Measurements from ENCODE around the gene HIC1.

The HIC1 gene

DNA sequence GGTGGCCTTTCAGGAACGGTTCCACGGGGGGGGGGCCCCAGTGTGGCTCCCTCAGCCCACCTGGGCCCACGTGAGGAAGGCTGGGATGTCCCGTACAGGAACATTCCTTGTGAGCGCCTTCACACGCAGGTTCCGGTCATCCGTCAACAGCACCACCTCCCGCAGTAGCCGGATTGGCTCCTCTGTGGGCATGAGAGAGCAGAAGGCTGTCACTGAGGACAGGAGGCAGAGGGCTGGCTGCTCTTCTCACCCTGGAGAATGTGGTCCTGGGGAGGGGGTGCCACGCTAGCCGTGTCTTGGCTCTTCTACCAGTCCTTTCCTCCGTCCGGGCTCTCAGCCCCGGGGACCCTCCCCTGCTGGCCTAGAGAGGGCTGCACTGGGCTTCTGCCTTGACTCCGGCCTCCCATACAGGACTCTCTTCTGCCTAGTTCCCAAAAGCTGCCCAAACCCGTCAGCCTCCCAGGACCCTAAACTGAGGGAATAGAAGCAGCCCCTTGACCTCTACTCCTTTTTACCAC is 6.6 kb downstream of the HIC1 start:
- no peak for DNase-seq

DNA sequence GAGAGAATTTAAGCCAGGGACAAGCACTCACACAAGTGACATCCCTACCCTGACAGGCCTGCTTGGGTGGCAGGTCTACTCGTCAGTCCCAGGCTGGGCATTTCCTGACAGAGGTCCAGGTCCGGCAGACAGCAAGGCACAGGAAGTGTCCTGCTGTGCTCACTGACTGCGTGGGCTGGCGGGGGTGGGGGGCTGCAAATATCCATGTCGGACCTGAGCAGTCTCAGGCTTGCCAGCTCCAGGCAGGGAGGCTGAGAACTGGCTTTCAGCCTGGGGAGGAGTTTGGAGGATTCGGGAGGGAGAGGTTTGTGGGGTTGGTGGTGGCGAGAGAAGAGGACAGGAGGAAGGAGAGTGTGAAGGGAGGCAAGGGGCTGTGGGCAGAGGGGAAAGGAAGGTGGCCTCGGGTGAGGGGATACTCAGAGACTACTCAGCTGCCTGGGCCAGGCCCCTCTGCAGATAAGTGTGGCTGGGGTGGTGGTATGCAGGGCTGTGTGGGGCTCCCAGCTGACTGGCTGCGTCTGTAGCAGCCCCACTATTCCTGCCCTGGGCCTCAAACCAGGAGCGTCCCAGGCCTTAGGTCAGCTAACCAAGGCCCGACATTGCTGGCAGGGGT is 7.8 kb downstream of the HIC1 start:
- no peak for DNase-seq

DNA sequence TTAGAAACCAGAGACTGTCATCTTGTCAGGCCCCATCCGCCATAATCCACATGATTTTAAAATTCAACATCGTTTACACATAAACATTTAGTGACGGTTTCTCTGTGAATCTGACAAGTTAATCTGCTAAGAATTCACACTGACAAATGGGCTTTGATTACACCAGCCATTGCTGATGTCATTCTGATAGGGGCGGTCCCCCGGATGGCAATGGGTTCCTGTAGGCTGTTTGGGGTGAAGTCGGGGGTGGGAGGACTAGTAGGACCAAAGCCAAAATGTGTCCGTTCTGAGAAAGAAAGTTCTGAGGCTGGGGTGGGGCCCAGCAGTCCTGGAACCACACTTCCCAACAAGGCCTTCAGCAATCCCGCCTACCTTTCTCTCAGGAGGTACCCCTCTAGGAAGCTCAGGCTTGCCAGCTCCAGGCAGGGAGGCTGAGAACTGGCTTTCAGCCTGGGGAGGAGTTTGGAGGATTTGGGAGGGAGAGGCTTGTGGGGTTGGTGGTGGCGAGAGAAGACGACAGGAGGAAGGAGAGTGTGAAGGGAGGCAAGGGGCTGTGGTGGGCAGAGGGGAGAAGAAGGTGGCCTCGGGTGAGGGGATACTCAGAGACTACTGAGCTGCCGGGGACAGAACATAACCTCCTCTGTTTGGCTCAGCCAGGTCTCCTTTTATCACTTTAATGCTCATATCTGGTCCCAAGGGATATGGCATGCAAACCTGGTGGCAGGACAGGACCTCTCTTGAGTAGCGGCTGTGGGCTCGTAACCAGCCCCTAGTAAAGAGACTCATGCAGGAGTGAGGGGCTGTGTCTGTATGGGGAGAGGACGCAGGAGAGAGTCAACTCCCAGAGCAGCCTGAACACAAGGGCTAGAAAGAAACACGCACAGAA is 8.6 kb downstream of the HIC1 start:
- DNase-seq = no peak

DNA sequence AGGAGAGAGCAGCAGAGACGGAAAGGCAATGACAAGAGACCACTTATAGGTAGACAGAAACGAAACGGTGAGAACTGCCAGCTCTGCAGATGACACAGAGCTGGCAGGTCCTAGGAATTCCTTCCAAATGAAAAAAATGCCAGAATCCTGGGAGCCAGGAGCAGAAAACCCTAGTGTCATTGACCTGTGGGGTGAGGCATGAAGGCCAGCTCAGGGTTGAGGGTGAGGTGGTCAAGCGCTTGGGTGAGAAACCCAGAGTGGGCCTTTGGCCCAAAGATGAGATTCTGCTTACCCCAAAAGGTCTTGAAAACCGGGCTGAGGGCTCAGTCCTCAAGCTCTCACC is 9.2 kb downstream of the HIC1 start:
- no peak for DNase-seq

DNA sequence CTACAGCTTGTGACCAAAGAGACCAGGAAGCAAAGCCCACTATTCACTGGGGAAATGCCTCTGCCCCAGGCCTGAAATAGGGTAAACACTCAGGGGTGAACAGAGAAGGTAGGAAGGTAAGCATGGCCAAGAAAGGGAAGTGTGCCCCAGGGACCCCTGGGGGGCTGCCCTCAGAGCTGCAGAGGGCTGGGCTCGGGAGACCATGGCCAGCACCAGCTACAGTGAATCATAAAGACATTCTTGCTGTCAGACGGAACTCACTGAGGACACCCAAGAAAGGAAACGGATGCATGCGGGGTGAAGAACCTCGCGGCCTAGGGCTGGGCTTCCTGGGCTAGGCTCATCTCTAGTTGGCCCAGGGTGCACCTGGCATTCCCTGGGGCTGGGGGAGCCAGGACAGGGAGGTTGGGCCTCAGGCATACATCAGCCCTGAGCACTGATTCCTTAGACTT is 9.6 kb downstream of the HIC1 start:
- no peak for DNase-seq

GRCh38 chr17:2064980-2065785 is 10.3 kb downstream of the HIC1 start:
- peak; percentile 46 for DNase-seq

DNA sequence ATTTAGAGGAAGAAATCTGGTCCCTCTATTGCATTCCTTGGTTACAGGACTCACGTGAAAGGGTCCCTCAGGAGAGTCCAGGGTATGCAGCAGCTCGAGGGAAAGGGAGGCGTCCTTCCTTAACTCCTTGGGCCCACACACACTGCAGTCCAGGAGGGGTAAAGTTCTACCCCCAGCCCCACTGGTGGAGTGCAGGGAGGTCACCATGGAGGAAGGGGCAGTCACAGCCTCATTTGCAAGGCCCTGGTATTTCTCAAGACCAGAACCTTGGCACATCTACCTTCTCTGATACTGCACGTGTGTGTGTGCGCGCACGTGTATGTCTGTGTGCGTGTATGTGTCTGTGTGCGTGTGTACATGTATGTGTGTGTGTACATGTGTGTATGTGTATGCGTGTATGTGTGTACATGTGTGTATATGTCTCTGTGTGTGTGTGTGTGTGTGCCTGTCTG is 11.1 kb downstream of the HIC1 start:
- no peak for DNase-seq

GRCh38 chr17:2067048-2067561 is 12.2 kb downstream of the HIC1 start:
- no peak for DNase-seq

DNA sequence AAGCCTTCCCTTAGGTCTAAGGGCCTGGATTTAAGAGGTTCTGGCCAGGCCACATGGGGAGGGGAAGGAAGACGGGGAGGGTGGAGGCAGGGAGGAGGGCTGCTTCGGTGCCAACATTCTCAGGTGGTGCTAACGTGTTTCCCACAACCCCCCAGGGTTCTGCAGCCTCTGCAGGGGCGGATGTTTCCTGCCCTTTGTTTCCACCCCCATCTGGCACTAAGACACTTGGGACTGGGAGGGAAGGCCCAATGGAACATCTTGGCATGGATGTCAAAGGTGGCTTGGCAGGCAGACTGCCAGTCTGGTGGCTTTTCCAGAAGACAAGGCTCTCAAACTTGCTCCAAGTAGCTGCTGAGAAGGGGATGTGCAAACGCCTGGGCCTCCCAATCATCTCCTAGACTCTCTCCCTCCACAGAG is 12.7 kb downstream of the HIC1 start:
- DNase-seq = no peak

GRCh38 chr17:2068031-2068518 is 13.2 kb downstream of the HIC1 start:
- DNase-seq = no peak

- DNase-seq = no peak
Measured at GRCh38 chr17:2068519-2069051, 13.7 kb downstream of the HIC1 start.

- DNase-seq = no peak
Measured at GRCh38 chr17:2070241-2071023, 15.5 kb downstream of the HIC1 start.

GRCh38 chr17:2071024-2071385 is 16.1 kb downstream of the HIC1 start:
- DNase-seq = no peak

DNA sequence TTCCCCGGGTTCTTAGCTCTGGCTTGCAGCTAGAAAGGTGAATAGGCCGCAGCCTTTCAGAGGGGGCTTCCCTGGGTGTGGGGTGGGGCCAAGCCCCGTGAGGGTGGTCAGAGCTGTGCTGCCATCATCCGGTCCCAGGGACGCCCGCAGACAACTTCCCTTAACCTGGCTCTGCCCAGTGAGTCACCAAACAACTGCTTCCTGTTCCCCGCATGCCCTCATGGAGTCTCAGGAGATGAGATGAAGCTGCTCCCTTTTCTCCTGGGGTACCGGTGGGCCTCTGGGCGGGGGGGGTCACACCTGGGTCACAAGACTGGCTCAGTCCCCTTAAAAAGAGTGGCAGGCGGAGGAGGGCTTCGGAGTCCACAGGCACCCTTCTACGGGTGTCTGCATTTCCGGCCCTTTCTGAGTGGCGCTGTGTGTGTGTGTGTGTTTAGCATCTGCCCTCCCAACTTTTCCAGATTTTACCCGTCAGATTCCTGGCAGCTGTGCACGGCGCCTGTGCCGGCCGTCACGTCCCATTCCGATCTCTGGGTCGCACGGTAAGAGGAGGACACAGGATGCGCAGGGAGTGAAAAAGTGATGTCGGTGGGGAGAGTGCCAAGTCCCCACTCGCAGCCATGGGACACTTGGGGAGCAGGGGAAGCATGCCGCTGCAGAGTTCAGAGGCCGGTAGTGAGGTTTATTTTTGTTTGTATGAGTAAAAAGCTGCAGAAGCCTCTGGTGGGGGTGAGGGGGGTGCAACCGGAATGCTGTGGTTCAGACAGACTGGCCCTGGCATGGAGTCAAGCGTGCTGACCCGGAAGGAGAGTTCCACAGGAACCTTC is 16.8 kb downstream of the HIC1 start:
- no peak for DNase-seq

DNA sequence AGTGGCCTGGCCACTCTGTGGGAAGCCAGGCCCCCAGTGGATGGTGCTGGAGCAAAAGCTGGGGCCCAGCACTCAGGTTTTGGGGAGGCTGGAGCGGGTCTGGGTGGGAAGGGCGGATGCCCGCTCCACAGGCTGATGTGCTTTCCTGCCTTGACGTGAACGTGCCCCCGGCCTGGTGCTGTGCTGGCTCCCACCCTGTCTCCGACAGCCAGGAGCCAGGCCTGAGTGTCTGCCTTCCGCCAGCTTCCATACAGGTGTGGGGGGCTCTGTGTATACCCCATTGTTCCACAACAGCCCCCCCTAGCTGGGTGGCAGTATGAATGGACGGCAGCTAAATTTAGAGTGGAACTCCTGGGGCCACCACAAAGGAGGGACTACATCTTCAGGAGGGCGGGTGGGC is 20.0 kb downstream of the HIC1 start:
- DNase-seq = no peak

DNA sequence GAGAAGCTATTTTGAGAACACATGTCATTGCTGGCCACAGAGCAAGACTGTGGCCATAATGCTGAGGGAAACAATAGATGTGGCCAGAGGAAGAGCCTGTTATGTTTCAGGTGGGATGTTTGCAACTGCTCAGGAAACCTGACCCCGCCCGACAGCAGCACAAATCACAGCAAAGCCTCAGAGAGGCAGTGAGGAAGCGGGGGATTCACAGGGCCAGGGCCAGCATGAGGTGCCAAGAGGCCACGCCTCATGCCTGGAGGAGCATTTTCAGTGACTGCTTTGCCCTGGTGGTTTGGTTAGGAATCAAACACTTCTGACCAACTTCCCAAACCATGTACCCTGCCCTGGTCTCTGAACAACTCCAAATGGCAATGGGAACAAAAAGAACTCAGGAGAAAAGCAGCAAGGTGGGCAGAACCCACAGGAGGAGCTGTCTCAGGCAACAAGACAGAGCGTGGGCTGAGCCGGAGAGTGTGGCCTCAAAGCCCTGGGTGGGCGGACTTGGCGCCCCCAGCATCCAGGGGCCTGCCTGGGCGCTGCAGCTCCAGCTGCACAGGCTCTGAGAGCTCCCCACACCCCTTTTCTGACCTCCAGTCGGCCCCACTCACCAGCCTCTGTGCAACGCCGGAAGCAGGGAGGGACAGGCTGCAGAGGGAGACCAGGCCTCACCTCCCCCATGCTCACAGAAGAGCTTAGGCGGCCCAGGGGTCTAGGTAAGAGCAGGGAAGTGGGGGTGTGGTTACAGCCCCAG is 20.6 kb downstream of the HIC1 start:
- no peak for DNase-seq

DNA sequence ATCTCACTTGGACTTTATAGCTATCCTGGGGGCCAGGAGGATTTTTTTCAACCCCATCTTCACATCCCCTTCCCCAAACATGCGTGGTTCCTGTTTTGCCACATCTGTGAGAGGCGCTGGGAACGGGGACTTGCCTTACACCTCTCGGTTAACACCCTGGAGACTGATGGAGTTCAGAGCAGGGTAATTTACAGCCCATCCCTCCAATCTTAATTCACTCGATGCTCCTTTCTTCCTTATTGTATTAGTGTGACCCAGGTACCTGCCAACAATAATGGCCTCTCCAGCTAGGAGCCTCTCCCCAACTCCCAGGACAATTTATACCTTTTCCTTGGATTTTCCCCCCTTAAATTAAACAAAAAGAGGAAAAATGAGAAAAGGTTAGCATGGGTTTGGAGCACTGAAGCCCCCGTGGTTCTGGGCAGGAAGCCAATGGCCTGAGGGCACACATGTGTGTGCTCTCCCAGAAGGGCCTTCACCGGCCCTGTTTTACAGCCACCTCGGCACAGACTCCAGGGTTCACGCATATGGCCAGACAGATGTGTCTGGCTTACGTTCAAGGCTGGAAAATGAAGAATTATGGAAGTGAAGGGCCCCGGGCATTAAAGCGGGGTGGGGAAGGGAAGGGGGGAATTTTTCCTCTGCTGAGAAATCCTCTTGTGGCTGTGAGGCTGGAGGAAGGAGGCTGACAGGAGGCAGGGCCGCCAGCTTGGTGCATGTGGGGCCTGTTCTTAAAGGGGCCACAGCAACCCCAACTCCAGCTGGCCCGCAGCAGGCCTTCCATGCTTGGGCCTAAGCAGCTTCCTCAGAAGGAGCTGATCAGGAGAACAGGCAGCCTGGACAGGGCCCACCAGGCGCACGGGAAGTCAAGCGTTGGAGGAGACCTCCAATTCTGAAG is 21.4 kb downstream of the HIC1 start:
- no peak for DNase-seq

- no peak for DNase-seq
Measured at GRCh38 chr17:2077040-2077439, 22.1 kb downstream of the HIC1 start.

DNA sequence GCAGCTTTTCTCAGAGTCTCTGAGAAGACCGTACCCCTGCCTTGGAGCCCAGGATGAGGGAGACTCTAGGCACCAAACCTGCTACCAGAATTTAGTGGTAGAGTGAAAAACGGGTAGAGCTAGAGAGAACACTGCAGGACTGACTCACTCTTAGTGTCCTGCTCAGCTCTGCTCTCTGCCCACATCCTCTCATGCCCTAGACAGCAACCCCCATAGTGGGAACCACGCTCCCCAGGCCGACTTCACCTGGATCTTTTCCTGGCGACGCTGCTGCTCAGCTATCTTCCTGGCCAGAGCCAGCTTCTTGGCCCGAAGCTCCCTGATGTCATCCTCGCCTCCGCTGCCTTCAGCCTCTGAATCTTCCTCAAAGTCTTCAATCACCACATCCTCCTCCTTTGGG is 26.7 kb downstream of the HIC1 start:
- DNase-seq = no peak

Measured in activated CD4-positive, alpha-beta T cell treated with anti-CD3 and anti-CD28 coated beads, Interleukin-2, amount 50 U/mL, for 4 hours (primary cell).